GM19467 (cell line): Measurements from ENCODE around the gene CDH22.

Experiments used
- ATAC-seq: cut with Tn5 transposase; IDR thresholded peaks from one replicate; pipeline ENCODE4 v1.9.1; 2021; ENCODE audit warnings: mild to moderate bottlenecking, moderate library complexity; ENCODE audit not compliant: unreplicated experiment

CDH22 gene

GRCh38 chr20:46219190-46219589 is 89.1 kb downstream of the CDH22 start:
- no peak for ATAC-seq

DNA sequence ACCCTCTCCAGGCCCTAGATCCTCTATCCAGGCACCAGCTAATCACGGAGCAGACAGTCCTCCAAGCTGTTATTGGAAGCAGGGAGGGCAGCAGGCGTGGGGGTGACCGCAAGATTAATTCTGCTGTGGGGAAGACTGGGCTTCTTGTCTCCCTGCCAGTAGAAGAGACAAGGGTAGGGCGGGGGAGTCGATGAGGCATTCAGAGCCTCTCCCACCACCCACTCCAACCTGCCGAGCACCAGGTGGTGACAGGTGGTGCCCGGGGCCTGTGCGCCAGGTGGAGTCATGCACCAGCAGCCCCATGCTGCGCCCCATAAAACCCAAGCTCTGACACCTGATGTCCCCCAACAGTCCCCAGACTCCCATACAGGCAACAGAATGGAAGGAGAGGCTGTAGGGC is 89.6 kb downstream of the CDH22 start:
- ATAC-seq, result no peak

DNA sequence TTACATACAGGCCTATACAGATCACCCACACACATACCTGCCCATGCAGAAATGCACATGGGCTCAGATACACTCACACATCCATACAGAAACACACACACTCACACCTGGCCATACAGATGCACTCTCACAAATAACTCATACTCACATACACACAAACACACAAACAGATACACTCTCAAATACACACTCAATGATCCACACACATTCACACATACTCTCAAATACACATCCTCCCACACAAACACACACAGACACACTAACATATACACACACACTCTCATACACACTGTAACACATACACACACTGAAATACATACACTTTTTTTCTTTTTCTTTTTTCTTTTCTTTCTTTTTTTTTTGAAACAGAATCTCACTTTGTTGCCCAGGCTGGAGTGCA is 90.7 kb downstream of the CDH22 start:
- no peak for ATAC-seq

DNA sequence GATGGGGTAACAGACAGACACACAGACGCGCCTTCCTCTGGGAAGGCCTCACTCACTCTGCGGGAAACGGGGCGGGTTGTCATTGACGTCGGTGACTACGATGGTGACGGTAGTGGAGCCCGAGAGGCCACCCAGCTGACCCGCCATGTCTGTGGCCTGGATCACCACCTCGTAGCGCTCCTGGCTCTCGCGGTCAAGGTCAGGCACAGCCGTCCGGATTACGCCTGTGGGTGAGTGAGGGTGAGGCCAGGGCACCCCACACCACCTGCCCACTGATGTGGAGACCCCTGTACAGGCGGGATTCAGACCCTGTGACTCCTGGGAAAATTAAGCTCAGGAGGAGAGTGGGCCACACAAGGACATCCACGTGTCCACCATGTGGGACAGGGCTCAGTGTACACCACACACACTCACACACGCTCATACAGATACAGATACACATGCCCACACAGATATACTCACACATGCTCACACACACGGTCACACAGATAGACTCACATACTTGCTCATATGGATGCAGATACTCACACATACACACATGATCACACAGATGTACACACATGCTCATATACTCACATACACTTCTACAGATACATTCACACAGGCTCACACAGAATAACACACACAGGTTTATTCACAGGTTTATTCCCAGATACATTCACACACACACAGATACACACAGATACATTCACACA is 91.4 kb downstream of the CDH22 start:
- no peak for ATAC-seq

DNA sequence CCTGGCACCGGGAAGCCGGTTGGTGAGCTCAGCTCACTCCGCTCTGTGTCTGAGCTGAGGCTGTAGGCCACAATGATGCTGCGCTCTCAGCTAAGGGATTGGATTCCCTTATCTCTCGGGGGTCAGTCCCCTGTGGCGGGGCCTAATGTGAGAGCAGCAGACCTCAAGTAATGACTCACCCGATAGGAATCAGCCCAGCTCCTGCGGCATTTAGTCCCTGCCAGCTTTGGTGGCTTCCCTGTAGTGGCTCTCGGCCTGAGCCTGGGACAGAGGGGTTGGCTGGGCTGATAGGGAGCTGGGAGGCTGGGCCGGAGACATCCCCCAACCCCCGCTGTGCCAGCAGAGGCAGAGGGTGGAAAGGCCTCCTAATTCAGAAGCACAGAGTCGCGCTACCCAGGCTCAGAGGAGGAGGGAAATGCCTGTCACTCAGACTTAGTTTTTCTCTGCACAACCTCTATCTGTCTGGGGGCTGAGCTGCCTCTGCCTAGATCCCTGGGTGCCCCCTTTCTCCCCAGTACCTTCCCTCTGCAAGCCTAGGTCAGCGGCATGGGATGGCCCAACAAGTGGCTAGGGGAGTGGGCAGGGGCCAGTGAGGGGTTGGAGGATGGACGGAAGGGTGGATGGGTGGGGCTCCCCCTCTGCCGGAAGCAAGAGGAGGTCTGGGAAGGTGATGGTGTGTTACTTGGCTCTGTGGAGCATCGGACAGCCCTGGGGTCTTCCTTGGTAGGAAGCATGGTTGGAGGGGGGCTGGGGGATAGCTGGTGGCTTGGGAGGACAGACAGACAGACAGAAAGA is 92.2 kb downstream of the CDH22 start:
- no peak for ATAC-seq

DNA sequence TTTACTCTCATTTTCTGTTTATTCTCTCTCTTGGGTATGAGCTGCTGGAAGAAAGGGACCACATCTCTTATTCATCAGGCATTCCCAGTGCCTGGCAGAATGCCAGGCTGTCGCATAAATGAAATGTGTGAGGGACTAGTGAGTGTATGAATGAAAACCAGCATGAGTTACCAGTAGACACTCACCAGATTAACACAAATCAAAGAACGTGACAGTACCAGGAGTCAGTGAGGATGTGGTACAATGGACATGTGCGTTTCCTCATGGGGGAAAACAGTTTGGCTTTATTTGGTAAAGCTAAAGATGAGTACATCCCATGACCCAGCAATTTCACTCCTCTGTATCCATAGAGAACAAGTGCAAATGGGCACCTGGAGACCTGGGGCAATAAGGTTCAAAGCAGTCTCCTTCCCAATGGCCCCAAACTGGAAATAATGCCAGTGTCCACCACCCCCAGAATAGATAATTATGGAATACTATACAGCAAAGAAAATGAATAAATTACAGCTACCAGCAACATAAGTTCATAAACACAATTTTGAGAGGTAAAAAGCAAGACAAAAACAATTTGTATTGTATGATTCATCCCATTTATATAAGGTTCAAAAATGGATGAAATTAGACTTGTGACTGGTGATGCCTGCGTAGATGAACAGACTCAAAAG is 93.3 kb downstream of the CDH22 start:
- no peak for ATAC-seq

- ATAC-seq, result no peak
Observed at GRCh38 chr20:46213946-46214823, 94.1 kb downstream of the CDH22 start.

DNA sequence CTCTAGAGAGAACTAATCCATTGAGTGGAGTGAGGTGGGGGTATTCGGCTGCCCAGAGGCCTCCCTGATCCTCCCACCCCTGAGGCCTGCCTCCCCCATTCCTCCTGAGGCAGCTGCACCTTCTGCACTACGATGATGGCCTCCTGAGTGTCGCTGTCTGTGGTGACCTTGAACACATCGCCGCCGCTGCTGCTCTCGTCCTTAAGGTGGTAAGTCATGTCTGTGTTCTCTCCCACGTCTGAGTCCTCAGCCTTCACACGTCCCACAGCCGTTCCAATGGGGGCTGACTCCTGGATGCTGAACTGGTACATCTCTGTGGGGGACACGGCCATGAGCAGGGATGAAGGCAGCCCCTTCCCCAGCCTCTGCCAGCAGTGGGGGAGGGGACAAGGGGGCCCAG is 95.4 kb downstream of the CDH22 start:
- ATAC-seq, result no peak

DNA sequence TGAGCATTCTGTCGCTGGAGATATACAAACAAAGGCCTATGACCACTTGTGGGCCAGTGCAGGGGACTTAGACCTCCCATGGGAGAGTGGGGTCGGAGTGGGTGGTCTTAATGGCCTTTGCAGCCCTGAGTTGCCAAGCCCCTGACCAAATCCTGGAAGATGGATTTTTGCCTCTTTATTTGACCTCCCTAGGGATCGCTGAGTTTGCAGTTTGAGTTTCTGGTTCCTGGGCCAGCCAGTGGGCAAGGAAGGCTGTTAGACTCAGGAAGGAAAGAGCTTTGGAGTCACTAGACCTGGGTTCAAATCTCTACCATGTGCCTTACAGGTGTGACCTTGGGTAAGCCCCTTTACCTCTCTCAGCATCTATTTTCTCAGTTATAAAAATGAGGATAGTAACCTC is 96.0 kb downstream of the CDH22 start:
- ATAC-seq, result no peak

GRCh38 chr20:46211331-46211722 is 97.0 kb downstream of the CDH22 start:
- no peak for ATAC-seq

DNA sequence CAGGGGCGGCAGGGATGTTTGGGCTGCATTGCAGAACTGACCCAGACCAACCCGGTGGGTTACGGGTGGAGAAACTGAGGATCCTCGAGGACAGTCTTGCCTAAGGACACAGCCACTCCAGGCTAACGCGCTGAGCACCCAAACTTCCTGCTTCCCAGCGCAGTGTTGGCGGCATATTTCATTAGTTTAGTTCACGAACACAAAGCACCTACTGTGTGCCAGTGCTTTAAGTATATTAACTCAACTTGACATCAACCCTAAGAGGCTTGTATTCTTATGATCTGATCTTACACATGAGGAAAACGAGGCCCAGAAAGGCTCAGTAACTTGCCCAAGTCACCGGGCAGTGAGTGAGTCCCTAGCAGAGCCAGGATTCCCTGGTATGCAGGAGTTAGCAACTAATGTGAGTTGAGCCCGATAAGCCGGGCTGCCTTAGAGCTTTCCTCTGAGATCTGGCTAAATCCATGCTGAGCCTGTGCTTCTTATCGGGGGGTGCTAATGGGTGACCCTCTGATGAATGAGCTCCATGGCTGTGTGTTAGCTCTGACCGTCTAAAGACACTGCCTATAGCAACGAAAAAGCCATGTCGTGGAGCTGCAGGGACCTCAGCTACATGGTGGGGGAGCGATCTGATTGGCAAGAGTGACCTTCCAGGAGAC is 97.5 kb downstream of the CDH22 start:
- ATAC-seq, result no peak

DNA sequence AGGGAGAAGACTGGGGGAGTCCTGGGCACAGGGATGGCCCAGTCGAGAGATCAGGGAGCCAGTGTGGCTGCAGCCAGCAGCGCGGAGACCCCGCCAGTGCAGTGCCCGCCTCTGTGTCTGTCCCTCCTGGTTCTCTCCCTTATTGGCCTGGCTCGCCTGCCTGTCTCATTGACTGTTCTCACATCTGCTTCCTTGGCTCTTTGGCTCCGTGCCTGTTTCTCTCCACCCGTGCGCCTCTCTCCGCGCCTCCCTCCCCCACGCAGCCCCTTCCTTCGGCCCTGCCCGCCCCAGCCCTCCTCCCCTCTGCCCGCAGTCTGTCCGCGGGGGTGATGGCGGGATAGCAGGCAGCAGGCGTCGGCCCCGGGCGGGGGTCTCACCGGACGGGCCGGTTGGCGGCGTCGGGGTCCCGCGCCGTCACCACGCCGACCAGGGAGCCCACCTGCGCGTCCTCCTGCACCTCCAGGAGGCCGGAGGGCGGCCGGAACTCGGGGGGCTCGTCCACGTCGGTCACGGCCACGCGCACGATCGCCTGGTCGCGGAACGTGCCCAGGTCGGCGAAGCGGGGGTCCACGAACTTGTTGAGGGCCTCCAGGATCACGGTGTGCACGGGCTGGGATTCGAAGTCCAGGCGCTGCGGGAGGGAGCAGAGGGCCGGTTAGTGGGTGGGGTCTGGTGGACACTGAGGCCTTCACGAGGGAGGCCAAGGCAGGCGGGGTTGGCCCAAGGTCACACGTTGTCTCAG is 98.2 kb downstream of the CDH22 start:
- ATAC-seq, result no peak

DNA sequence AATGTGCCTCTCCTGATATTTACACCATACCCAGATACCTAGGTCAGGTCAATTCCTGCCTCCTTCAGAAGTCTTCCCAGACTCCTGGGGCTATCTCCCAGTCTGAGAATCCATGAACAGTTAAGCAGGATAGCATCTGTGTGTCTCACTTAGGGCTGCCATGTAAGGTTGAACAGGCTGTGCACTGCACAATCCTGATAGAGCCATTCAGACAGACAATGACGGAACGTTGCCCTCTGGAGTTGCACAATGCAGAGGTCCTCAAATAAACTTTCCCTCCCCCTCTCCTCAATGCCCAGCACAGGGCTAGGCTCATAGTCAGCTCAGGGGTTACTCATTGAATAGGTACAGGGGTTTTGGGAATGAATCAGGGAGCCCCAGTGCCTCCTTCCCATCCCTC is 100.5 kb downstream of the CDH22 start:
- no peak for ATAC-seq

GRCh38 chr20:46206992-46207549 is 101.2 kb downstream of the CDH22 start:
- ATAC-seq, result no peak

- ATAC-seq, result no peak
Observed at GRCh38 chr20:46206025-46206424, 102.3 kb downstream of the CDH22 start.

GRCh38 chr20:46205349-46205748 is 102.9 kb downstream of the CDH22 start:
- no peak for ATAC-seq

DNA sequence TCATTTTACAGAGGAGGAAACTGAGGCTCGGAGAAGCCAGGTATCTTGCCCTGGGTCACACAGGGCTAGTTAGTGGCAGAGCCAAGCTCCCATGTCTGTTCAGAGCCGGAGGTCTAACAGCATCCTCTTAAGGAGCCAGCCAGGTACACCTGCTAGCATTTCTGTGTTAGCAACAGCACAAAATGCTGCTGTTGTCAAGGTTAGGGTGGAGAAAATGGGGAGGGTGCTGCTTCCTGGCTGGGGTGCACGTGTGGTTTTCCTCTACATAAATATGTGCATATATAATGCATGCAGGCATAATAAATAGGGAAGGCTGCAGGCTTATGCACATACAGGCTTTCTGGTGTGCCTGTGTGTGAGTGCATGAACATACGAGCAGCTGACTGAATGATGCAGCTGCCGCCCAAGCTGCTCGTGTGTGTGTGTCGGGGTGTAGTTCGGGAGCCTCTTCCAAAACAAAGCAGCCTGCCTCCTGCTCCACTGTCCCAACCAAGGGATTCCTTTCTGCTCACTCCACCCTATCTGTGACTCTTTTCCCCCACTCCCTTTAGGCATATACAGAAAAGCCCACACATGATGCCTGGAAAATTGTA is 103.6 kb downstream of the CDH22 start:
- no peak for ATAC-seq

DNA sequence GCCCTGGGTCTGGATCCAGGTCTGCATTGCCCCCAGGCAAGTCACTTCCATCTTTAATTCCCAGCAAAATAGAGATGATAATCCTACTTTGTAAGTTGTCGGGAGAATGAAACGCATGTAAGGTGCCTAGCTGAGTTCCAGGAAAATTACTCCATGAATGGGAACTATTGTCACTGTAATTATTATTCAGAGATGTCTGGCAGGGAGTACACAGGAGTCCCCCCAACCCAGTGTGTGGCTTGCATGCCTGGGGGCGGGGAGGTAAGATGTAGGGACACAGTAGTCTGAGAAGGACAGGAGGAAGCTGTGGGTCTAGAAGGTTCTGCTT is 104.8 kb downstream of the CDH22 start:
- ATAC-seq, result no peak

- no peak for ATAC-seq
Observed at GRCh38 chr20:46202766-46203509, 105.4 kb downstream of the CDH22 start.
